ENCODE data around the gene CFAP100.

Gene CFAP100

GRCh38 chr3:126479642-126480041 lies 84.9 kb downstream of the CFAP100 start:
- no peak for DNase-seq (ENCODE audit: low spot score)

- DNase-seq (ENCODE audit: low spot score): no peak
Measured at GRCh38 chr3:126480206-126480605, 85.5 kb downstream of the CFAP100 start.

- DNase-seq (ENCODE audit: low spot score): no peak
Measured at GRCh38 chr3:126480861-126481260, 86.2 kb downstream of the CFAP100 start.

- peak; percentile 59 for DNase-seq (ENCODE audit: low spot score)
Measured at GRCh38 chr3:126481808-126482502, 87.2 kb downstream of the CFAP100 start.

- DNase-seq (ENCODE audit: low spot score): no peak
Measured at GRCh38 chr3:126482503-126483255, 88.0 kb downstream of the CFAP100 start.

GRCh38 chr3:126483321-126483761 lies 88.6 kb downstream of the CFAP100 start:
- DNase-seq (ENCODE audit: low spot score): no peak

- no peak for DNase-seq (ENCODE audit: low spot score)
Measured at GRCh38 chr3:126484148-126484547, 89.4 kb downstream of the CFAP100 start.

GRCh38 chr3:126484662-126485061 lies 90.0 kb downstream of the CFAP100 start:
- no peak for DNase-seq (ENCODE audit: low spot score)

GRCh38 chr3:126485176-126485897 lies 90.6 kb downstream of the CFAP100 start:
- no peak for DNase-seq (ENCODE audit: low spot score)

GRCh38 chr3:126485956-126486355 lies 91.2 kb downstream of the CFAP100 start:
- DNase-seq (ENCODE audit: low spot score): no peak
